ENCODE data around the gene ZNF326. TPM values are rescaled to one million over a fixed set of nuclear protein-coding genes. Genes with fewer than 3 reads are reported as not detected.

The ZNF326 gene
- total and polyA plus RNA-seq, 3 donors from 2014 or later = 9.5 to 30.2 (median 28.6) TPM

- no peaks in the 10 kb centered on the region for H3K4me1 ChIP-seq
- TF ChIP-seq CTCF (IDR thresholded peaks at IDR 0.05) = no peak
- no peak for TF ChIP-seq POLR2A (IDR thresholded peaks at IDR 0.05)
- H3K9me3 ChIP-seq = no peaks in the 10 kb centered on the region
- no peak overlapping the region for H3K4me3 ChIP-seq
- 83 to 86% methylated on average over 23 of the region's 23 CpGs for WGBS, 2 donors
- H3K27ac ChIP-seq = no peak overlapping the region
- H3K36me3 ChIP-seq (ENCODE audit: low read depth, missing control alignments) = no peaks in the 10 kb centered on the region
- DNase-seq = no peak
- intact Hi-C loops (cut with DNase I; ENCODE audit: low total_unique reads) = loop anchor here (10.0 kb wide), 1 partner anchor 184 kb away; no protein-coding TSS in a partner anchor
- no peaks in the 10 kb centered on the region for H3K27me3 ChIP-seq
Measured at GRCh38 chr1:89989099-89989498, 5.8 kb upstream of the ZNF326 start.

DNA sequence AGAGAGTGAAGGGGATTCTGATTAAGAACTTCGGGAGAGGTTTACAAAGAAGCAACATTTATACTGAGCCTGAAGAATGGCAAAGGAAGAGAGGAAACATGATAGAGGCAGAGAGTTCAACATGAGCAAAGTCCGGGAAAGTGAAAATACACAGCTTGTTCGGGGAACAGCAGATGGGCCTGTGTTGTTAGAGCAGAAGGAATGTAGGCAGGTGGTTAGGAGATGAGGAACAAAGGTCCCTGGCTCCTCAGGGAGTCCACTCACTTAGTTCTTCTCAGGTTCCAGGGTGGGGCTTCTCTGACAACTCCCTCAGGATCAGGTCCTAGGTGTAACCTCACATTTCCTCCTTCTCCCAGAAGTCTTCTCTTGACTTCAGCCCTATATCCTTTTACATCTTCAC, 5.1 kb upstream of the ZNF326 start:
- TF ChIP-seq CTCF (IDR thresholded peaks at IDR 0.05) = no peak
- no peak for TF ChIP-seq POLR2A (IDR thresholded peaks at IDR 0.05)
- no peaks in the 10 kb centered on the region for H3K27me3 ChIP-seq
- H3K27ac ChIP-seq = no peak overlapping the region
- H3K9me3 ChIP-seq = no peaks in the 10 kb centered on the region
- H3K36me3 ChIP-seq (ENCODE audit: low read depth, missing control alignments) = no peaks in the 10 kb centered on the region
- no peaks in the 10 kb centered on the region for H3K4me1 ChIP-seq
- intact Hi-C loops (cut with DNase I; ENCODE audit: low total_unique reads) = loop anchor here (10.0 kb wide), 1 partner anchor 185 kb away; no protein-coding TSS in a partner anchor
- WGBS, 2 donors = 72 to 75% methylated on average over 3 of the region's 3 CpGs
- H3K4me3 ChIP-seq = no peak overlapping the region
- DNase-seq = no peak

DNA sequence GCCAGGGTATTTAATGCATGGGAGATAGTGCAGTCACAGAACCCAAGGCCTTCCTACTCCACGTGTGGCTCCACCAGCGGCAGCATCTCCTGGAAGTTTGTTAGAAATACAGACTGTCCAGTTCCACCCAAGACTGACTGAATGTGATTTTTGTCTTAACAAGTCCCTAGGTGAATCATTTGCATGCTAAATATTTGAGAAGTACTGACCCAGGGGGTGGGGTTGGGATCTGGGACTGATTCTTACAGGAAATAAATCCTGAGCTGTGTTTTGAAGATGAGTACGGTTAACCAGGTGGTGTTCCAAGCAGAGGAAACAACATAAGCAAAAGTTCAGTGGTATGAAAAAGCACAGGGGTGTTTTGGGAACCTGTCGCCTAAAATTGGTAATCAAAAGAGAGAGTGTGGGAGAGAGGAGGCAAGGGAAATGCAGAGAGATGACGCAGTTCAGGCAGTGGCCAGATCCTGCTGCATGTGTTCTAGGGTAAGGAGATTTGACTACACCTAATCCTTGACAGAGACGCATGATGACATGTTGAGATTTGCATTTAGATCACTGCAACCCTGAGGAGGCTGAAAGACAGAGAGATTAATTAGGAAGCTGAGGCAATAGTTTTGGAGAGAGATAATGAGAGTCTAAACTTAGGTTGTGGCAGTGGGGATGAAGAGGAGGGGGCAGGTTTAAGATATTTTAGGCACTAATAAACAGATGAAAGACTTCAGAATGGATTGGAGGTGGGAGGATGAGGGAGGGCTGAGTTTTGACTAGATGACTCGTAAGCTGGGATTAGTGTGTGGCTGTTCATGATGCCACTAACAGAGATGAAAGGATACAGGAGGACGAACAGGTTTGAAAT, 3.7 kb upstream of the ZNF326 start:
- Histone ChIP-seq H3K27ac (no peak overlapping the region), H3K4me1 (no peaks in the 10 kb centered on the region), H3K4me3 (no peak overlapping the region), H3K36me3 (ENCODE audit: low read depth, missing control alignments) (no peaks in the 10 kb centered on the region), H3K9me3 (no peaks in the 10 kb centered on the region), H3K27me3 (no peaks in the 10 kb centered on the region)
- WGBS, 2 donors = 79 to 80% methylated on average over 8 of the region's 8 CpGs
- TF ChIP-seq POLR2A (IDR thresholded peaks at IDR 0.05) (no peak), CTCF (IDR thresholded peaks at IDR 0.05) (no peak)
- intact Hi-C loops (cut with DNase I; ENCODE audit: low total_unique reads) = no loop called here
- DNase-seq = no peak

GRCh38 chr1:89993541-89993940, 1.4 kb upstream of the ZNF326 start:
- TF ChIP-seq POLR2A (IDR thresholded peaks at IDR 0.05) = no peak
- no peak for TF ChIP-seq CTCF (IDR thresholded peaks at IDR 0.05)
- DNase-seq = no peak
- Histone ChIP-seq H3K36me3 (ENCODE audit: low read depth, missing control alignments) (no peaks in the 10 kb centered on the region), H3K4me3 (no peak overlapping the region), H3K4me1 (peaks cover 5% of the 10 kb centered on the region), H3K27me3 (no peaks in the 10 kb centered on the region), H3K27ac (no peak overlapping the region), H3K9me3 (no peaks in the 10 kb centered on the region)
- intact Hi-C loops (cut with DNase I; ENCODE audit: low total_unique reads) = no loop called here
- WGBS, 2 donors = 68 to 74% methylated on average over 24 of the region's 24 CpGs
